ENCODE results near the gene GLI2. TPM values are rescaled to one million over a fixed set of nuclear protein-coding genes. Genes with fewer than 3 reads are reported as not detected.

The GLI2 gene
- total RNA-seq, 3 donors from 2014 or later (not counting 1 experiment from before 2014, with no cell fraction given): not detected

GRCh38 chr2:120767486-120768005, 31.9 kb downstream of the GLI2 start:
- no peak overlapping the region for H3K27ac ChIP-seq (ENCODE audit: low read length)
- 87% methylated on average over 8 of the region's 10 CpGs for WGBS (ENCODE audit: insufficient coverage)
- no peak overlapping the region for H3K4me3 ChIP-seq (ENCODE audit: low read length)
- Mint-ChIP-seq H3K9me3 (no peaks in the 10 kb centered on the region), H3K27me3 (ENCODE audit: low read depth in 2 of 2) (no peaks in the 10 kb centered on the region), H3K36me3 (no peaks in the 10 kb centered on the region), H3K27ac (no peak overlapping the region), H3K4me3 (no peak overlapping the region), H3K4me1 (no peaks in the 10 kb centered on the region)
- no peaks in the 10 kb centered on the region for H3K36me3 ChIP-seq (ENCODE audit: control insufficient read depth, insufficient read depth, low read length)
- intact Hi-C loops (cut with micrococcal nuclease): no loop called here
- no peak for TF ChIP-seq CTCF (IDR thresholded peaks at IDR 0.05)
- H3K4me1 ChIP-seq (ENCODE audit: control insufficient read depth, insufficient read depth, low read length): no peaks in the 10 kb centered on the region
- DNase-seq (no peak), ATAC-seq (no peak)
- H3K27me3 ChIP-seq (ENCODE audit: control insufficient read depth, insufficient read depth, low read length): no peaks in the 10 kb centered on the region
- H3K9me3 ChIP-seq (ENCODE audit: control insufficient read depth, insufficient read depth, low read length): no peaks in the 10 kb centered on the region

- H3K27ac ChIP-seq (ENCODE audit: low read length): no peak overlapping the region
- Mint-ChIP-seq H3K27ac (no peak overlapping the region), H3K9me3 (no peaks in the 10 kb centered on the region), H3K4me1 (no peaks in the 10 kb centered on the region), H3K36me3 (no peaks in the 10 kb centered on the region), H3K4me3 (no peak overlapping the region), H3K27me3 (ENCODE audit: low read depth in 2 of 2) (no peaks in the 10 kb centered on the region)
- no peaks in the 10 kb centered on the region for H3K9me3 ChIP-seq (ENCODE audit: control insufficient read depth, insufficient read depth, low read length)
- 86% methylated on average over 17 of the region's 17 CpGs for WGBS (ENCODE audit: insufficient coverage)
- no peaks in the 10 kb centered on the region for H3K27me3 ChIP-seq (ENCODE audit: control insufficient read depth, insufficient read depth, low read length)
- DNase-seq (no peak), ATAC-seq (no peak)
- TF ChIP-seq CTCF (IDR thresholded peaks at IDR 0.05): no peak
- H3K4me1 ChIP-seq (ENCODE audit: control insufficient read depth, insufficient read depth, low read length): no peaks in the 10 kb centered on the region
- no peaks in the 10 kb centered on the region for H3K36me3 ChIP-seq (ENCODE audit: control insufficient read depth, insufficient read depth, low read length)
- intact Hi-C loops (cut with micrococcal nuclease): no loop called here
- H3K4me3 ChIP-seq (ENCODE audit: low read length): no peak overlapping the region
Measured at GRCh38 chr2:120768112-120769048, 32.7 kb downstream of the GLI2 start.

GRCh38 chr2:120769076-120769786, 33.6 kb downstream of the GLI2 start:
- Histone ChIP-seq H3K4me1 (ENCODE audit: control insufficient read depth, insufficient read depth, low read length) (no peaks in the 10 kb centered on the region), H3K4me3 (ENCODE audit: low read length) (no peak overlapping the region), H3K36me3 (ENCODE audit: control insufficient read depth, insufficient read depth, low read length) (no peaks in the 10 kb centered on the region), H3K27ac (ENCODE audit: low read length) (no peak overlapping the region), H3K9me3 (ENCODE audit: control insufficient read depth, insufficient read depth, low read length) (no peaks in the 10 kb centered on the region), H3K27me3 (ENCODE audit: control insufficient read depth, insufficient read depth, low read length) (no peaks in the 10 kb centered on the region)
- no peaks in the 10 kb centered on the region for H3K36me3 Mint-ChIP-seq
- no peaks in the 10 kb centered on the region for H3K27me3 Mint-ChIP-seq (ENCODE audit: low read depth in 2 of 2)
- intact Hi-C loops (cut with micrococcal nuclease): no loop called here
- H3K4me1 Mint-ChIP-seq: no peaks in the 10 kb centered on the region
- whole genome bisulfite sequencing (ENCODE audit: insufficient coverage): 90% methylated on average over 11 of the region's 11 CpGs
- H3K9me3 Mint-ChIP-seq: no peaks in the 10 kb centered on the region
- no peak overlapping the region for H3K4me3 Mint-ChIP-seq
- DNase-seq (no peak), ATAC-seq (no peak)
- no peak for TF ChIP-seq CTCF (IDR thresholded peaks at IDR 0.05)
- H3K27ac Mint-ChIP-seq: no peak overlapping the region

Measured in natural killer cell (primary cell).